ENCODE results near the gene TFAP2E. TPM values are rescaled to one million over a fixed set of nuclear protein-coding genes. Genes with fewer than 3 reads are reported as not detected.

Gene TFAP2E
- total RNA-seq, 1 donor, result under 0.01 TPM

- H3K4me3 ChIP-seq (ENCODE audit: insufficient read depth, low read length), result no peak overlapping the region
- peaks cover 19% of the 10 kb centered on the region for H3K4me1 ChIP-seq (ENCODE audit: insufficient read depth, low read length)
- peaks cover 17% of the 10 kb centered on the region for H3K36me3 ChIP-seq (ENCODE audit: insufficient read depth, low read length)
- H3K9me3 ChIP-seq (ENCODE audit: low read depth, low read length), result no peaks in the 10 kb centered on the region
- DNase-seq (ENCODE audit: insufficient read length, low spot score, missing footprints), result no peak
- H3K27ac ChIP-seq (ENCODE audit: low read depth, low read length), result no peak overlapping the region
- H3K79me2 ChIP-seq (ENCODE audit: insufficient read depth, low read length), result no peaks in the 10 kb centered on the region
- H3K4me2 ChIP-seq (ENCODE audit: insufficient read depth, low read length), result no peak overlapping the region
- no peaks in the 10 kb centered on the region for H3K27me3 ChIP-seq (ENCODE audit: insufficient read depth, low read length)
- no peak for TF ChIP-seq CTCF (IDR thresholded peaks at IDR 0.05; ENCODE audit: extremely low read depth, low read depth, low read length)
- H2AFZ ChIP-seq (ENCODE audit: low read length), result no peak overlapping the region
- H4K20me1 ChIP-seq (ENCODE audit: insufficient read depth, low read length), result peaks cover 18% of the 10 kb centered on the region
These were observed 5.1 kb upstream of the TFAP2E start for GRCh38 chr1:35567947-35568558.

DNA sequence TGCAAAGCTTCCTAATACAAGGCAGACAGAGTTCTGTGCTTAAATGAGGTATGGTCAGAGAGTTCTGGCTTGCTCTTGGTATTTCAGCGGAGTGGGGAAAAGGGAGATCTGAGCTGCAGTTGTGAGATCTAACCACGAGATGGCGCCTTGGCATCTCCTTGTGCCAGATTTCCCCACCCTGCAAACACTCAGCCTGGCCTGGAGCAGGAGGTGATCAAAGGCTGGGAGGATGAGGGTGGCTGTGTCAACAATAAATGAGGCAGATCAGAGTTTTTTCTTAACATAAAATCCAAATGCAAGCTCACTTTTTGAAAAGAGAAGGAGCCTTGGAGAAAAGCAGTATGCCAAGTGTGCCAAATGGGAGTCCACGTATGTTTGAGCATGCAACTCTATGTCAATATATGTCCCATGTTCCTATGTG, 4.1 kb upstream of the TFAP2E start:
- Histone ChIP-seq H3K27me3 (ENCODE audit: insufficient read depth, low read length) (peaks cover 3% of the 10 kb centered on the region), H2AFZ (ENCODE audit: low read length) (no peak overlapping the region), H3K79me2 (ENCODE audit: insufficient read depth, low read length) (no peaks in the 10 kb centered on the region), H3K4me3 (ENCODE audit: insufficient read depth, low read length) (no peak overlapping the region), H3K27ac (ENCODE audit: low read depth, low read length) (no peak overlapping the region), H3K4me1 (ENCODE audit: insufficient read depth, low read length) (peaks cover 19% of the 10 kb centered on the region), H3K9me3 (ENCODE audit: low read depth, low read length) (no peaks in the 10 kb centered on the region), H4K20me1 (ENCODE audit: insufficient read depth, low read length) (peaks cover 16% of the 10 kb centered on the region), H3K4me2 (ENCODE audit: insufficient read depth, low read length) (no peak overlapping the region), H3K36me3 (ENCODE audit: insufficient read depth, low read length) (peaks cover 14% of the 10 kb centered on the region)
- peak; percentile 97 for DNase-seq (ENCODE audit: insufficient read length, low spot score, missing footprints)
- TF ChIP-seq CTCF (IDR thresholded peaks at IDR 0.05; ENCODE audit: extremely low read depth, low read depth, low read length), result peak; percentile 95

DNA sequence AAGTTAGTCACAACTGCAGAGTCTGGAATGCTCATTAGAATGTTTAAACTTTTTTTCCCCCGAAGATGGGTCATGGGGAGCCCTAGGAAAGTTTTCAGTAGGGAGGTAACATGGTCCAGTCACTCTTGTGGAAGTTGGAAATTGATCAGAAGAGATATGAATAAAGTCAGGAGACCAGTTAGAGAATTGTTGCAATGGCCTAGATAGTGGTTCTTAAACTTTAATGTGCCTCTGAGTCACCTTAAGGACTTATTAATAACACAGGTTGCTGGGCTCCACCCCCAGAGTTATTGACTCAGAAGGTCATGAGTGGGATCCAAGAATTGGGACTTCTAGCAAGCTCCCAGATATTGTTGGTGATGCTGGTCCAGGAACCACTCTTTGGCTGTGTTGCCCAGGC, 3.2 kb upstream of the TFAP2E start:
- Histone ChIP-seq H3K4me2 (ENCODE audit: insufficient read depth, low read length) (no peak overlapping the region), H2AFZ (ENCODE audit: low read length) (no peak overlapping the region), H3K27ac (ENCODE audit: low read depth, low read length) (no peak overlapping the region), H3K4me1 (ENCODE audit: insufficient read depth, low read length) (peaks cover 19% of the 10 kb centered on the region), H3K79me2 (ENCODE audit: insufficient read depth, low read length) (no peaks in the 10 kb centered on the region), H3K27me3 (ENCODE audit: insufficient read depth, low read length) (peaks cover 3% of the 10 kb centered on the region), H3K4me3 (ENCODE audit: insufficient read depth, low read length) (no peak overlapping the region), H3K36me3 (ENCODE audit: insufficient read depth, low read length) (peaks cover 4% of the 10 kb centered on the region), H3K9me3 (ENCODE audit: low read depth, low read length) (no peaks in the 10 kb centered on the region), H4K20me1 (ENCODE audit: insufficient read depth, low read length) (peaks cover 7% of the 10 kb centered on the region)
- DNase-seq (ENCODE audit: insufficient read length, low spot score, missing footprints), result peak; percentile 85
- no peak for TF ChIP-seq CTCF (IDR thresholded peaks at IDR 0.05; ENCODE audit: extremely low read depth, low read depth, low read length)

DNA sequence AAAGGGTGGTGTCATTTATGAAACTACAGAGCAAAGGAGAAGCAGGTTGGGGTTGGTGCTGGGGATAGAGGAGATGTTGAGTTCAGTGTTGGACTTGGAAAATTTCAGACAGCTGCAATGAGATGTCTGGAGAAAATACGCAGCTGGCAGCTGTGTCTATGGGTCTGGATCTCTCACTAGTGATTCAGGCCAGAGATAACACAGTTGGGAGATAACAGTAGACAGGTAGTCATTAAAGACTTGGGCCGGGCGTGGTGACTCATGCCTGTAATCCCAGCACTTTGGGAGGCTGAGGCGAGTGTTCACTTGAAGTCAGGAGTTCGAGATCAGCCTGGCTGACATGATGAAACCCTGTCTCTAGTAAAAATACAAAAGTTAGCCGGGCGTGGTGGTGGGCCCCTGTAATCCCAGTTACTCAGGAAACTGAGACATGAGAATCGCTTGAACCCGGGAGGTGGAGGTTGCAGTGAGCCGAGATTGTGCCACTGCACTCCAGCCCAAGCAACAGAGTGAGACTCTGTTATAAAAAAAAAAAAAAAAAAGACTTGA, 2.5 kb upstream of the TFAP2E start:
- no peaks in the 10 kb centered on the region for H3K36me3 ChIP-seq (ENCODE audit: insufficient read depth, low read length)
- H2AFZ ChIP-seq (ENCODE audit: low read length), result no peak overlapping the region
- no peaks in the 10 kb centered on the region for H3K9me3 ChIP-seq (ENCODE audit: low read depth, low read length)
- H3K4me1 ChIP-seq (ENCODE audit: insufficient read depth, low read length), result peaks cover 19% of the 10 kb centered on the region
- DNase-seq (ENCODE audit: insufficient read length, low spot score, missing footprints), result no peak
- no peak overlapping the region for H3K4me3 ChIP-seq (ENCODE audit: insufficient read depth, low read length)
- peaks cover 3% of the 10 kb centered on the region for H3K27me3 ChIP-seq (ENCODE audit: insufficient read depth, low read length)
- peaks cover 2% of the 10 kb centered on the region for H4K20me1 ChIP-seq (ENCODE audit: insufficient read depth, low read length)
- H3K4me2 ChIP-seq (ENCODE audit: insufficient read depth, low read length), result no peak overlapping the region
- no peak overlapping the region for H3K27ac ChIP-seq (ENCODE audit: low read depth, low read length)
- TF ChIP-seq CTCF (IDR thresholded peaks at IDR 0.05; ENCODE audit: extremely low read depth, low read depth, low read length), result no peak
- no peaks in the 10 kb centered on the region for H3K79me2 ChIP-seq (ENCODE audit: insufficient read depth, low read length)
